ENCODE results near the gene CDK13.

DNA sequence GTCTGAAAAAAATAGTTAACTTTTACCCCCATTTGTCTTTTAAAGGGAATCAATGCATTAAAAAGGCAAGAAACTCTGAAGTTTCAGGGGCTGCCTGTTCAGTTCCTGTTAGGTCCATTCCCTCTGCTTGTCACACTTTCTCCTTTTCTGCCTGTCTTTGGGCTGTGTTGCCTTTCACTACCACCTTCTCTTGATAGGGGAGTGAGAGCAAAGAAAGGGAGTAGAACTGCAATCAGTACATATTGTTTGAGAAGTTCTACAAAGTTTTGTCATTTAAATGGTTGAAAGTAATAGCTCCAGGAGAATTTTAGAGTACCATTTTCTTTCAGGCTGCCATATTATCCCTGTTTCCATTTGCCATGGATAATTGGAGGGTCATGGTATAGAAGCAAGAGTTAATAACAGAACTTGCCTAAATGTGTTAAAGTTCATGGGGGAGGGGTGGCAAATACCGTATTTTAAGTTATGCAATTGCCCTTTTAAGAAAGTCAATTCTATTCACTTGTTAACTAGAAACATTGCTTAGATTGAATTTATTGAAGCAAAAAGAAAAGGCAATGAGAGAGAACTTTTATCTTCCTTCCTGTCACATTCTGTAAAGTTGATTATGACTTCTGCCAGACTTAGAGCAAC, 145.8 kb downstream of the CDK13 start:
- TF ChIP-seq CTCF (IDR thresholded peaks at IDR 0.05) (no peak), POLR2A (IDR thresholded peaks at IDR 0.05) (no peak), POLR2AphosphoS5 (IDR thresholded peaks at IDR 0.05; ENCODE audit: insufficient read depth in 1 of 2, low read depth in 1 of 2) (no peak)

All from vagina (tissue), 2 donors.